ENCODE data around the gene GPR18.
"Not testable (repeated sequence)": the region's sequence is repeated elsewhere in the genome, so short reads cannot be mapped to it uniquely, and the experiment has no call there.

The GPR18 gene

GRCh38 chr13:99265821-99266426, 7.7 kb upstream of the GPR18 start:
- DNase-seq (ENCODE audit: low spot score), result no peak

- DNase-seq (ENCODE audit: low spot score), result no peak
Measured at GRCh38 chr13:99265162-99265800, 7.1 kb upstream of the GPR18 start.

GRCh38 chr13:99264051-99264450, 5.9 kb upstream of the GPR18 start:
- no peak for DNase-seq (ENCODE audit: low spot score)

GRCh38 chr13:99263126-99263785, 5.1 kb upstream of the GPR18 start:
- no peak for DNase-seq (ENCODE audit: low spot score)

GRCh38 chr13:99261059-99261458, 2.9 kb upstream of the GPR18 start:
- peak; percentile 6 for DNase-seq (ENCODE audit: low spot score)

- no peak for DNase-seq (ENCODE audit: low spot score)
Measured at GRCh38 chr13:99260216-99260615, 2.0 kb upstream of the GPR18 start.

- no peak for DNase-seq (ENCODE audit: low spot score)
Measured at GRCh38 chr13:99258946-99259345, 767 bp upstream of the GPR18 start.

GRCh38 chr13:99257291-99257690, 888 bp downstream of the GPR18 start:
- DNase-seq (ENCODE audit: low spot score), result no peak

GRCh38 chr13:99256709-99257108, 1.5 kb downstream of the GPR18 start:
- no peak for DNase-seq (ENCODE audit: low spot score)

GRCh38 chr13:99256283-99256682, 1.9 kb downstream of the GPR18 start:
- no peak for DNase-seq (ENCODE audit: low spot score)

- no peak for DNase-seq (ENCODE audit: low spot score)
Measured at GRCh38 chr13:99255271-99255670, 2.9 kb downstream of the GPR18 start.

- DNase-seq (ENCODE audit: low spot score), result no peak
Measured at GRCh38 chr13:99254830-99255229, 3.3 kb downstream of the GPR18 start.

- DNase-seq (ENCODE audit: low spot score), result no peak
Measured at GRCh38 chr13:99251921-99252320, 6.3 kb downstream of the GPR18 start.

GRCh38 chr13:99250982-99251825, 7.0 kb downstream of the GPR18 start:
- DNase-seq (ENCODE audit: low spot score), result no peak

GRCh38 chr13:99249606-99250005, 8.6 kb downstream of the GPR18 start:
- not testable (repeated sequence) for DNase-seq (ENCODE audit: low spot score)

GRCh38 chr13:99249178-99249577, 9.0 kb downstream of the GPR18 start:
- DNase-seq (ENCODE audit: low spot score), result not testable (repeated sequence)

GRCh38 chr13:99246100-99246499, 12.1 kb downstream of the GPR18 start:
- DNase-seq (ENCODE audit: low spot score), result no peak

- no peak for DNase-seq (ENCODE audit: low spot score)
Measured at GRCh38 chr13:99237981-99238662, 20.1 kb downstream of the GPR18 start.

GRCh38 chr13:99231721-99232120, 26.5 kb downstream of the GPR18 start:
- DNase-seq (ENCODE audit: low spot score), result no peak

GRCh38 chr13:99230991-99231390, 27.2 kb downstream of the GPR18 start:
- DNase-seq (ENCODE audit: low spot score), result no peak

- DNase-seq (ENCODE audit: low spot score), result not testable (repeated sequence)
Measured at GRCh38 chr13:99230588-99230987, 27.6 kb downstream of the GPR18 start.

All from HuH-7.5 (cell line).